ENCODE measurements around the gene MTR. TPM values are rescaled to one million over a fixed set of nuclear protein-coding genes. Genes with fewer than 3 reads are reported as not detected.

The MTR gene
- total RNA-seq, 1 experiment from 2014 or later: 35.5 TPM

DNA sequence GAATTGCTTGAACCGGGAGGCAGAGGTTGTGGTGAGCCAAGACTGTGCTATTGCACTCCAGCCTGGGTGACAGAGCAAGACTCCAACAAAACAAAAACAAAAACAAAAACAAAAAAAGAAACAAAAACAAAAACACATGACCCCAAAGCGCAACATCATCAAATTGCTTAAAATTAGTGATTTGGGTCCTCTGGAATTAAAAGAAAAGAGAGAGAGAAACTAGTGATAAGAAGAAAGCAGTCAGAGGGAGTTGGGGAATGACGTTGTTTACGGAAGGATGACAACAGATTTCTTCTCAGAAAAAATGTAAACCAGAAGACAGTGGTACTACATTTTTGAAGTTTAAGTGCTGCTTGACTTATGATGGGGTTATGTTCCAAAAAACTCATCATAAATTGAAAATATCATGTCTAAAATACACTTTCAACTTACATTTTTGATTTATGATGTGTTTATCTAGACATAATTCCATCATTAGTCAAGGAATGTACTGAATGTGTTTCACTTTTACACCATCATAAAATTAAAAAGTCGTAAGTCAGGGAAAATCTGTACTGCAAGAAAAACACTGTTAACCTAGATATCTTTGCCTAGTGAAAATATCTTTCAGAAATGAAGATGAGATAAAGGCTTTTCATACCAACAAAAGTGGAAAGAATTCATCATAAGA is 121.2 kb downstream of the MTR start:
- H3K4ac ChIP-seq (ENCODE audit: low read depth, low read length): no peak overlapping the region
- H3K14ac ChIP-seq (ENCODE audit: insufficient read depth, low read length): no peak overlapping the region
- H3K18ac ChIP-seq (ENCODE audit: insufficient read length, low read depth, low read length): no peak overlapping the region
- H2AFZ ChIP-seq (ENCODE audit: low read length): no peak overlapping the region
- WGBS (ENCODE audit: extremely low coverage, insufficient read length, low lambda C conversion rate): no CpG with 5 or more reads among the region's 5 CpGs
- no peaks in the 10 kb centered on the region for H3K9me3 ChIP-seq (ENCODE audit: control insufficient read depth, low read depth, low read length)
- no peak overlapping the region for H3T11ph ChIP-seq (ENCODE audit: low read length)
- no peak overlapping the region for H3K56ac ChIP-seq (ENCODE audit: insufficient read length, low read depth, low read length)
- no peak overlapping the region for H3K27ac Mint-ChIP-seq
- H3K9me3 Mint-ChIP-seq: peaks cover 34% of the 10 kb centered on the region in 2 experiments
- H4K20me1 ChIP-seq (ENCODE audit: control insufficient read depth, insufficient read depth, insufficient read length): no peaks in the 10 kb centered on the region
- H3K27ac ChIP-seq (ENCODE audit: insufficient read length, low read depth, low read length): no peak overlapping the region
- H2BK120ac ChIP-seq (ENCODE audit: low read depth, low read length, poor library complexity, severe bottlenecking): no peak overlapping the region
- H3K4me1 Mint-ChIP-seq: no peaks in the 10 kb centered on the region
- no peak overlapping the region for H4K8ac ChIP-seq (replicated peaks; ENCODE audit: insufficient read length, low read depth, low read length)
- no peak overlapping the region for H2AK5ac ChIP-seq (ENCODE audit: insufficient read length, low read length)
- H3K4me3 Mint-ChIP-seq: no peak overlapping the region
- H4K91ac ChIP-seq (ENCODE audit: insufficient read length, low read depth, low read length): no peak overlapping the region
- H2BK20ac ChIP-seq (ENCODE audit: low read depth, low read length, poor library complexity, severe bottlenecking): no peak overlapping the region
- TF ChIP-seq, protein P1, sequence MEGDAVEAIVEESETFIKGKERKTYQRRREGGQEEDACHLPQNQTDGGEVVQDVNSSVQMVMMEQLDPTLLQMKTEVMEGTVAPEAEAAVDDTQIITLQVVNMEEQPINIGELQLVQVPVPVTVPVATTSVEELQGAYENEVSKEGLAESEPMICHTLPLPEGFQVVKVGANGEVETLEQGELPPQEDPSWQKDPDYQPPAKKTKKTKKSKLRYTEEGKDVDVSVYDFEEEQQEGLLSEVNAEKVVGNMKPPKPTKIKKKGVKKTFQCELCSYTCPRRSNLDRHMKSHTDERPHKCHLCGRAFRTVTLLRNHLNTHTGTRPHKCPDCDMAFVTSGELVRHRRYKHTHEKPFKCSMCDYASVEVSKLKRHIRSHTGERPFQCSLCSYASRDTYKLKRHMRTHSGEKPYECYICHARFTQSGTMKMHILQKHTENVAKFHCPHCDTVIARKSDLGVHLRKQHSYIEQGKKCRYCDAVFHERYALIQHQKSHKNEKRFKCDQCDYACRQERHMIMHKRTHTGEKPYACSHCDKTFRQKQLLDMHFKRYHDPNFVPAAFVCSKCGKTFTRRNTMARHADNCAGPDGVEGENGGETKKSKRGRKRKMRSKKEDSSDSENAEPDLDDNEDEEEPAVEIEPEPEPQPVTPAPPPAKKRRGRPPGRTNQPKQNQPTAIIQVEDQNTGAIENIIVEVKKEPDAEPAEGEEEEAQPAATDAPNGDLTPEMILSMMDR (conservative IDR thresholded peaks at IDR 0.05): no peak
- no peaks in the 10 kb centered on the region for H3K79me1 ChIP-seq (ENCODE audit: insufficient read depth, low read depth, low read length, poor library complexity, severe bottlenecking)
- H3K4me2 ChIP-seq (ENCODE audit: insufficient read depth, insufficient read length, low read length): no peak overlapping the region
- no peak overlapping the region for H2BK5ac ChIP-seq (ENCODE audit: insufficient read length, low read length)
- H3K9ac ChIP-seq (ENCODE audit: extremely low read depth, insufficient read length, low read length): no peak overlapping the region
- no peaks in the 10 kb centered on the region for H3K79me2 ChIP-seq (ENCODE audit: insufficient read depth, low read length)
- no peak for DNase-seq
- no peak overlapping the region for H4K5ac ChIP-seq (ENCODE audit: insufficient read length, low read depth, low read length)
- H3K23ac ChIP-seq (ENCODE audit: insufficient read length, low read depth, low read length): no peak overlapping the region
- H3K36me3 Mint-ChIP-seq (ENCODE audit: insufficient read depth in 1 of 3, low read depth in 3 of 3): peaks cover 6 to 12% (median 8%) of the 10 kb centered on the region in 3 experiments
- H3K27me3 ChIP-seq (ENCODE audit: insufficient read depth, low read length): no peaks in the 10 kb centered on the region
- H3K27me3 Mint-ChIP-seq (ENCODE audit: low read depth): peaks cover 4% of the 10 kb centered on the region; the same call in 1 of the 2 replicates
- H2BK12ac ChIP-seq (ENCODE audit: insufficient read length, low read depth, low read length): no peak overlapping the region
- no peaks in the 10 kb centered on the region for H3K4me1 ChIP-seq (ENCODE audit: insufficient read depth, low read length)
- no peak overlapping the region for H2BK15ac ChIP-seq (ENCODE audit: low read depth, low read length)
- H3K23me2 ChIP-seq (ENCODE audit: insufficient read length, low read depth, low read length, poor library complexity, severe bottlenecking): no peaks in the 10 kb centered on the region
